SU-DHL-6 (cell line): ENCODE measurements around the gene MED28.

Experiments used
- CTCF ChIP-seq: fragments of 200-600 bp; sonication (generic); IDR thresholded peaks from one replicate; pipeline ENCODE4 v1.5.1; 2017; ENCODE audit warnings: antibody characterized with exemption, mild to moderate bottlenecking, low read length, moderate library complexity; ENCODE audit not compliant: insufficient read depth, poor library complexity, severe bottlenecking
- EZH2phosphoT487 ChIP-seq: fragments of 200-600 bp; sonication (generic), shearing (Covaris generic); conservative IDR thresholded peaks from 2 replicates; pipeline ENCODE4 v1.6.1; 2018; ENCODE audit warnings: mild to moderate bottlenecking, antibody characterized with exemption, low read length, moderate library complexity, mixed read lengths

GRCh38 chr4:17567271-17567670, 47.2 kb upstream of the MED28 start:
- TF ChIP-seq CTCF (no peak), EZH2phosphoT487 (no peak)
